Lower lobe of right lung (tissue), 2 donors: ENCODE measurements around the gene SLC25A26. TPM values are rescaled to one million over a fixed set of nuclear protein-coding genes. Genes with fewer than 3 reads are reported as not detected.

ENCODE experiments used
- ATAC-seq, 2 donors: fragments of 200-7000 bp; cut with Tn5 transposase; one replicate each; pipeline ENCODE4 v1.9.1; 2020 to 2022; ENCODE audit warnings: mild to moderate bottlenecking in 2 of 2, moderate library complexity in 2 of 2
- DNase-seq: peaks from one replicate; pipeline ENCODE4 v3.0.0-alpha.2; 2020
- H3K27ac ChIP-seq: fragments of 200-600 bp; one replicate; pipeline ENCODE4 v1.8.0; 2022
- H3K27me3 ChIP-seq: fragments of 200-600 bp; one replicate; pipeline ENCODE4 v1.8.0; 2022; ENCODE audit warnings: low read depth
- H3K36me3 ChIP-seq: fragments of 200-600 bp; one replicate; pipeline ENCODE4 v1.8.0; 2022; ENCODE audit warnings: mild to moderate bottlenecking
- H3K4me1 ChIP-seq: fragments of 200-600 bp; one replicate; pipeline ENCODE4 v1.8.0; 2022
- H3K4me3 ChIP-seq: fragments of 200-600 bp; one replicate; pipeline ENCODE4 v1.8.0; 2022; ENCODE audit warnings: mild to moderate bottlenecking
- H3K9me3 ChIP-seq: fragments of 200-600 bp; one replicate; pipeline ENCODE4 v1.8.0; 2022
- CTCF ChIP-seq: fragments of 200-600 bp; IDR thresholded peaks from one replicate; pipeline ENCODE4 v1.8.0; 2022; ENCODE audit warnings: antibody characterized with exemption, mild to moderate bottlenecking
- intact Hi-C: fragments of 100-400 bp; cut with DNase I; formaldehyde crosslinking; loops from one replicate; pipeline ENCODE4 v1.11.0; 2022
- total RNA-seq: library from RNA; stranded (reverse); fragmentation: NEBNext Ultra II Directional; extraction: Animal tissue kit (Norgen Biotek cat#: 25700); gene quantifications from one replicate; pipeline ENCODE4 v1.2.1, GENCODE V29; 2021
- donor health status: DM: no; HTN: yes; CAD: no; lungs with severe emphysema.

The SLC25A26 gene
- total RNA-seq, 1 donor from 2014 or later: 18.8 TPM

GRCh38 chr3:66241466-66241865 is 20.7 kb downstream of the SLC25A26 start:
- Histone ChIP-seq H3K9me3 (no peaks in the 10 kb centered on the region), H3K36me3 (peaks cover 23% of the 10 kb centered on the region), H3K27me3 (no peaks in the 10 kb centered on the region), H3K27ac (no peak overlapping the region), H3K4me1 (no peaks in the 10 kb centered on the region), H3K4me3 (no peak overlapping the region)
- intact Hi-C loops: no loop called here
- DNase-seq (no peak), ATAC-seq (no peak)
- no peak for TF ChIP-seq CTCF

- no peak for DNase-seq
- no peak for ATAC-seq
- H3K9me3 ChIP-seq: no peaks in the 10 kb centered on the region
These were observed 22.1 kb downstream of the SLC25A26 start for GRCh38 chr3:66242788-66243464.

GRCh38 chr3:66248641-66249040 is 27.8 kb downstream of the SLC25A26 start:
- H3K9me3 ChIP-seq: no peaks in the 10 kb centered on the region
- H3K27me3 ChIP-seq: no peaks in the 10 kb centered on the region
- intact Hi-C loops: no loop called here
- H3K36me3 ChIP-seq: peaks cover 31% of the 10 kb centered on the region
- no peak overlapping the region for H3K4me3 ChIP-seq
- no peak for ATAC-seq
- no peak for DNase-seq
- no peak for TF ChIP-seq CTCF
- no peak overlapping the region for H3K27ac ChIP-seq
- H3K4me1 ChIP-seq: no peaks in the 10 kb centered on the region

More at GRCh38 chr3:66242788-66243464, 22.1 kb downstream of the SLC25A26 start:
- peaks cover 33% of the 10 kb centered on the region for H3K36me3 ChIP-seq
- H3K27me3 ChIP-seq: no peaks in the 10 kb centered on the region
- TF ChIP-seq CTCF: no peak
- no peak overlapping the region for H3K27ac ChIP-seq
- intact Hi-C loops: no loop called here
- H3K4me1 ChIP-seq: no peaks in the 10 kb centered on the region
- H3K4me3 ChIP-seq: no peak overlapping the region

GRCh38 chr3:66253790-66254620 is 33.2 kb downstream of the SLC25A26 start:
- peaks cover 4% of the 10 kb centered on the region for H3K36me3 ChIP-seq
- no peaks in the 10 kb centered on the region for H3K9me3 ChIP-seq
- H3K4me3 ChIP-seq: no peak overlapping the region
- H3K4me1 ChIP-seq: no peaks in the 10 kb centered on the region
- TF ChIP-seq CTCF: peak; percentile 84
- H3K27me3 ChIP-seq: no peaks in the 10 kb centered on the region
- no peak overlapping the region for H3K27ac ChIP-seq
- intact Hi-C loops: no loop called here
- ATAC-seq (no peak), DNase-seq (no peak)

- H3K36me3 ChIP-seq: peaks cover 4% of the 10 kb centered on the region
- TF ChIP-seq CTCF: no peak
- no peak for DNase-seq
- H3K27me3 ChIP-seq: no peaks in the 10 kb centered on the region
- no peak overlapping the region for H3K27ac ChIP-seq
- intact Hi-C loops: no loop called here
- H3K9me3 ChIP-seq: no peaks in the 10 kb centered on the region
- no peaks in the 10 kb centered on the region for H3K4me1 ChIP-seq
- no peak overlapping the region for H3K4me3 ChIP-seq
- ATAC-seq: no peak
These were observed 35.1 kb downstream of the SLC25A26 start for GRCh38 chr3:66255865-66256264.
